Epithelial cell of esophagus (primary cell): ENCODE data around the gene NT5C1A.
A peak's percentile ranks its signal among the peaks of the same experiment; 100 is the strongest.

ENCODE experiments used
- DNase-seq: peaks from one replicate; pipeline ENCODE4 v3.0.0; 2010; ENCODE audit warnings: low read depth
- H3K4me3 ChIP-seq: 2 replicates; pipeline ENCODE4 v1.5.1; 2011; ENCODE audit warnings: mild to moderate bottlenecking, low read length, control low read depth
- TF ChIP-seq, protein P1 (sequence below): IDR thresholded peaks from 2 replicates; pipeline ENCODE4 v1.5.1; 2011; ENCODE audit warnings: low read depth, mild to moderate bottlenecking, low read length, control low read depth, inconsistent platforms; ENCODE audit not compliant: insufficient read depth; ENCODE audit errors: missing control alignments

Gene NT5C1A

DNA sequence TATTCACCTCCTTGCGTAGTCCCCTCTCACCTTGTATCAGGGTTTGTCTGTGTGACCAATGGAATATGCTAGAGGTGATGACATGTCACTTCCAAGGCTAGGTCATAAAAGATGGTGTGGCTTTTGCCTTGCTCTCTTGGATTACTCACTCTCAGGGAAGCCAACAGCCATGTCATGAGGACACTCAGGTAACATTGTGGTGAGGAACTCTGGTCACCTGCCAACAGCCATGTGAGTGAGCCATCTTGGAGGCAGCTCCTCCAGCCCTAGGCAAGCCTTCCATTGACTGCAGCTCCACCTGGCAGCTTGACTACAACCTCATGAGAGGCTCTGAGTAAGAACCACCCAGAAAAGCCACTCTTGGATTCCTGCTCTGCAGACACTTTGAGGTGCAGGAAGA is 21.5 kb downstream of the NT5C1A start:
- TF ChIP-seq, protein P1, sequence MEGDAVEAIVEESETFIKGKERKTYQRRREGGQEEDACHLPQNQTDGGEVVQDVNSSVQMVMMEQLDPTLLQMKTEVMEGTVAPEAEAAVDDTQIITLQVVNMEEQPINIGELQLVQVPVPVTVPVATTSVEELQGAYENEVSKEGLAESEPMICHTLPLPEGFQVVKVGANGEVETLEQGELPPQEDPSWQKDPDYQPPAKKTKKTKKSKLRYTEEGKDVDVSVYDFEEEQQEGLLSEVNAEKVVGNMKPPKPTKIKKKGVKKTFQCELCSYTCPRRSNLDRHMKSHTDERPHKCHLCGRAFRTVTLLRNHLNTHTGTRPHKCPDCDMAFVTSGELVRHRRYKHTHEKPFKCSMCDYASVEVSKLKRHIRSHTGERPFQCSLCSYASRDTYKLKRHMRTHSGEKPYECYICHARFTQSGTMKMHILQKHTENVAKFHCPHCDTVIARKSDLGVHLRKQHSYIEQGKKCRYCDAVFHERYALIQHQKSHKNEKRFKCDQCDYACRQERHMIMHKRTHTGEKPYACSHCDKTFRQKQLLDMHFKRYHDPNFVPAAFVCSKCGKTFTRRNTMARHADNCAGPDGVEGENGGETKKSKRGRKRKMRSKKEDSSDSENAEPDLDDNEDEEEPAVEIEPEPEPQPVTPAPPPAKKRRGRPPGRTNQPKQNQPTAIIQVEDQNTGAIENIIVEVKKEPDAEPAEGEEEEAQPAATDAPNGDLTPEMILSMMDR, result no peak
- DNase-seq, result peak; percentile 55
- no peak overlapping the region for H3K4me3 ChIP-seq

DNA sequence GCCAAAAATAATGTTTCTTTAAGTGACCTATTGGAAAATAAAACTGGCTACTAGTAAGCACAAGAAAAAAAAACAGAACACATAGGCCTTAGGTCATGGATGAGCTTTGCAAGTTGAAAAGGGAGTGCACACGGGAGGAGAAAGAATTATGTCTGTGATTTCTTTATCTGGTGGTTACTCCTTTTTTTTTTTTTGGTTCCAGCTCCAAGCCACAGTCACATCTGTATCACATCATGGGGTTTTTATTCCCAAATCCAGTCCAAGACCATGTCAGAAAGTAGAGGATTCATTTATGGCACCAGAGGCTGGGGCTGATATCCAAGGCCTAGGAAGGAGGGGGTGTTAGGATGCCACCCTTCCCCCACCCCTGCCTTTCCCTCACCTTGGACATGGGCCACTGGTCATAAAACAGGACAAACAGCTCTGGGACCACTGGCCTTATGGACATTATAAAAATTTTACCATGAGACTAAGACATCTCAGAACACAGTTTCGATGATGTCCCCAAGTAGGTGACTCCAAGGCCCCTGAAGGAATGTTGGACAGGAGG is 22.2 kb downstream of the NT5C1A start:
- DNase-seq, result no peak
- no peak overlapping the region for H3K4me3 ChIP-seq
- TF ChIP-seq, protein P1, result no peak

DNA sequence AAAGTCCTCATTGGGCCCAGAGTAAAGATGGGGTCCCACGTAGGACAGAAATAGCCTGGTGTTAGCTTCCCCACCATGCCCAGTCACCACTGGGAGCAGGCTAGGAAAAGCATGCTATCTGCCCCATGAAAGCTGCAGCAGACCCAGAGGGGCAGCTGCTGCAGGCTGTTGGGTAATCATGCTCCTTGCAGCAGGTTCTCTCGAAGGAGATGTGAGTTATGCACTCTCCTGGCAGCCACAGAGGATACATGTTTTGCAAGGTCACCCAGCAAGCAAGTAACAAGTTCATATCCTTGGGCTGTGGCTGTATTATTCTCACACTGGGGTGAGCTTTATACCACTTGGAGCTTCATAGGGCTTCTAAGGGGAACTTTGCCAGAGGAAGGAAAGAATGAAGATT is 23.4 kb downstream of the NT5C1A start:
- TF ChIP-seq, protein P1, result no peak
- no peak for DNase-seq
- H3K4me3 ChIP-seq, result no peak overlapping the region

GRCh38 chr1:39647247-39647646 is 24.7 kb downstream of the NT5C1A start:
- no peak for DNase-seq
- no peak overlapping the region for H3K4me3 ChIP-seq
- TF ChIP-seq, protein P1, result no peak

DNA sequence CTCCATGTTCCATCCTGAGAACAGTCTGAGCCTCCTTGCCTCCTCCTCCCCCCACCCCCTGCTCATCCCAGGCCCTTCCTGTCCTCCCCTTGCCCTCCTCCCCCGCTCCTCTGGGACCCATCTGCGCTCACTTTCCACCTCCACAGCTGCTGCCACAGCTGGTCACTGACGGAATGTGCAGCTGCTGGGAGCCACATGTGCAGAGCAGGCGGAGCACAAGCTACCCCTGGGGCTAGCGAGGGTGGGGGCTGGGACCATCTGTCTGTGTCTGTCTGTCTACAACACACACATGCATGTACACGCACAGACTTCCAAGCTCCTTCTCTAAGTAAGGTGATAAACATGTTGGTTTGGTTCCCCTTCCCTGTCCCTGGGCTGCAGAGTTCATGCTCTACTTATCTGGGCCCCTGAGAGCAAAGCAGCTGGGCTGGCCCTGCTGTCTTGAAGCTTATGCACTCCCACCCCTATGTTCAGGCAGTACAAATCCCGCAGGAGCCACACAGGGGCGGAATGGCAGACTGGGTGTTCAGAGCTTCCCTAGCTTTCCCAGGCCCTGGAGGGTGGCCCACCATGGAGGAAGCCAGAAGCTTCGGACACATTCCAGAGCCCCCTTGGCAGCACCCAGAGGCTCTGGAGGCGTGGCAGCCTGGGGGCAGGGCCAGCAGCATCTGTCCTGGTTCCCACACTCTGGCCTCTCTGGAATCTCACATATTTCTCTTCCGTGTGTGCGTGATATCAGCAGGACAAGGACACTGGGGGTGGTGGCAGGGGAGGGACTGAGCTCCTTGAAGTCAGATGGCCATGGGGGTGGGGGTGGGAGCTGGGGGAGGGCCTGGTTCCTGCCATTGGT is 25.4 kb downstream of the NT5C1A start:
- no peak overlapping the region for H3K4me3 ChIP-seq
- TF ChIP-seq, protein P1, result no peak
- peak; percentile 63 for DNase-seq

GRCh38 chr1:39645411-39646043 is 26.4 kb downstream of the NT5C1A start:
- H3K4me3 ChIP-seq, result no peak overlapping the region
- no peak for DNase-seq
- TF ChIP-seq, protein P1, result no peak

- no peak overlapping the region for H3K4me3 ChIP-seq
- TF ChIP-seq, protein P1, result no peak
- DNase-seq, result no peak
Observed at GRCh38 chr1:39643705-39644104, 28.2 kb downstream of the NT5C1A start.
